GM19455 (cell line): ENCODE results near the gene GSTA2.
"Not testable (repeated sequence)": the region's sequence is repeated elsewhere in the genome, so short reads cannot be mapped to it uniquely, and the experiment has no call there.

Source experiments
- ATAC-seq: cut with Tn5 transposase; IDR thresholded peaks from one replicate; pipeline ENCODE4 v1.9.1; 2021; ENCODE audit not compliant: unreplicated experiment

The GSTA2 gene

DNA sequence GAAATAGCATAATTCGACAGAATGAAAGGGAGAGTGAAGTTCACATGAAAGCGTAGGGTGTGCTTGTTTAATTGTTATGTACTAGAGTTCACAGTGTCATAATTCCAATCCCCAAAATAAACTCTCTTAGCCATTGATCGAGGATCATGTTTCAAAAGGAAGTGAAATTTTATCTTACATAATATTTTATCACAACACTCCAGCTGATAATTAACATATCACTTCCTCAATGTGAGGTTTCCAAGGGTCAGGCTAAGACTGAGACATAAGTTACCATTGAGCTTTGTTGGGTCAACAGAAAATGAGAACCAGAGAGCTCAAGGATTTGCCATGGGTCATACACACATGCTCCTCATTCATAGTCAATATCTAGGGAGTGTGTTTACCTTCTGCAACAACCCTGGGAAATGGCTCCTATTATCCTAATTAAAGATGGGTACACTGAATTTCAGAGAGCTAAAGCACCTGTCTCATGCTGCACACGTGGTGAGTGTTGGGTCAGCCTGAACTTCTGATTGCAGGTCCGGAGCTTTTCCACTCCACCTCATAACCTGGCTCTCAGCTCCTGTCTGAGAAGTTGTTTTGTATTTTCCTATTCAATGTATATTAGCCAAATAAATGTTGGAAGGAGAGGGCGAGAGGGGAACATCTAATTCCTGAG lies 3.0 kb downstream of the GSTA2 start:
- no peak for ATAC-seq

DNA sequence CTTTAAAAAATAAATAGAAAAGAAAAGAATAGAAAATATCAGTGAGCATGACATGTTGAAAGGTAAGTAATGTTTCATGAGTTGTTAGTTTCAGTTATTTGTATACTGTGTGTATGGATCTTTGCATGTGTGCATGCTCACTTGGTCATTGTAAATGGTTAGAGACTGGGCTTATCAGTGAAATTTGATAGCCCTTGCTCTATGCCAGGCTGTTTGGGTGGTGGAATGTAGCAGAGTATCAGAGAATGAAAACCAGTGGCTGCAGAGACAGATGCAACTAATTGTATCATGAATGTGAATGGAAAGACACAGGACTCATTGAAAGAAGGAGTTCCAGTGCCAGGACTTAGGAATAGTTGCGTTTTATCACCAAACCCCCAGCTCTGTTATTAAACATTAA lies 4.2 kb downstream of the GSTA2 start:
- ATAC-seq: no peak

DNA sequence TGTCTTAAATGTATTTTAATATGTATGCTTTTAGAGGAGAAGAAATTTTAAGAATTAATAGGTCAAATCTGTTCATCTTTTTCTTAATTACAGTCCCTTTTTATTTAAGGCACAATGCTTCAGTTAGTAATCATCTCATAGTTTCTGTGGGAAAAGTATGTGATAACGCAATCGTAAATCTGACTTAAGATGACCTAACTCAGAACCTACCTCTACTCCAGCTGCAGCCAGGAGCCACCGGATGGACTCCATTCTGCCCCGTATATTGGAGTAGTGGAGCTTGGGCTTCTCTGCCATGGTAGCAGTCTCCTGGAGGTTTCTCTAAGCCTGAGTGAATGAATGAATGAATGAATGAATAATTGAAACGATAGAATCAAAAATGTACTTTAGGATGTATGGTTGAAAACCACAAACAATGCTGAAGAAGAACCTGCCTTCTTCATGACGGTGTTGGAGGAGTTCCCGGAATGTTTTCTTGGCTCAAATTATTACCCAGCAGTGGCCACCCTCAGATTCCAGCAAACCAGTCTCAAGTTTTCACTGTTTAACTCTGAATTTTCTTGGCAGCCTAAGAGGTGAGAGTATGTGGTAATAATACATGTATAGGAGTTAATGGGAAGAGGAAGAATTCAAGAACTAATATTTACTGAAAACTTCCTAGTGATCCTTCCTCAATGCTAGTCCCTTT lies 5.5 kb downstream of the GSTA2 start:
- not testable (repeated sequence) for ATAC-seq

DNA sequence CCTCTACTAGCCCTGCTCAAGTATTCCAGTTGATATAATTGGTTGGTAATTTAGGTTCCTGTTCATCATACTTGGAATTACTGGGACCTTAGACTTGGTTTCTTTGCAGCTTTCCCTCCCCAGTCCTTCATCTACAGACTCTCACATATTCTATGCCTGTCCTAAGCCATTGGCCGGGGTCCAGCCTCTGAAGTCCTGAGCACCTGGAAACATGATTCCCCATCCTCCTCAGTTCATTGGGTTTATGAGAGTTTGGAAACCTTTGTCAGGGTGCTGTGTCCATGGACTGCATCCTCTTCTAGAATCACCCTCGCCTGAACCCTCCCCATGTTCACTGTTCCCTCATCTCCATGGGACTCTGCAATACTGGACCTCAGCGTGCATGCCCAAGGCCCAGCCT lies 8.8 kb downstream of the GSTA2 start:
- no peak for ATAC-seq

DNA sequence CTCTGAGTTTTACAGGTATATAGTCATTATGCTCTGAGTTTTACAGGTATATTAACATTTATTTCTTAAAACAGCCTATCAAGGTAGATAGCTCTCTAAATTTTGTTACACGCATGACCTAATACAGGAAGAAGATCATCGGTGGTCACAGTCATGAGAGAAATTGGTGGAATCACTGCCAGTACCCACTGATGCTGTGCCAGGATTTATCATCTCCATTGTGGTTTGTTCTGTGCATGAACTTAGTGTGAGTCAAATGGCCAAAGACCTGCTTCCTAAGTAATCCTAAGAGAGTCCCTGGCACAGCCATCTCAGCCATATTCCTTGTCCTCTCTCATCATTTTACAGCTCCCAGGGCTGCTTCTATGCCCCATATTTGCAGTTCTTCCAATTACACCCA lies 10.1 kb downstream of the GSTA2 start:
- ATAC-seq: not testable (repeated sequence)

DNA sequence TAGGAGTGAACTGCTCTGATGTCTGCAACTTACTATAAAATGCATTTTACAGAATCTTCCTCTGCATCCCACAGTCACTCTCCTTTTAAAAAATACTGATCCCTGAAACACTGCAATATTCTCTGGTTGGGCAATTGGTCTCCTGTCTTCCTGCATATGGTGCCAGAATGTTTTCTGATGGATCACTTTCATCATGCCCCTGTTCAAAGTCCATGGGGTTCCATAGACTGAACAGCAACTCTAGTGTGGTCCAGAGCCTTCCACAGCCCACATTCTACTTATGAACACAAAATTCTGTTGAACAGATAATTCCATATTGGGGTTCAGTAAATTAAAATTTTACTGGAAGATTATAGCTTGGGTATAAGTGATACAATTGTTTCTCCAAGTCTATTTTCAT lies 11.0 kb downstream of the GSTA2 start:
- no peak for ATAC-seq

DNA sequence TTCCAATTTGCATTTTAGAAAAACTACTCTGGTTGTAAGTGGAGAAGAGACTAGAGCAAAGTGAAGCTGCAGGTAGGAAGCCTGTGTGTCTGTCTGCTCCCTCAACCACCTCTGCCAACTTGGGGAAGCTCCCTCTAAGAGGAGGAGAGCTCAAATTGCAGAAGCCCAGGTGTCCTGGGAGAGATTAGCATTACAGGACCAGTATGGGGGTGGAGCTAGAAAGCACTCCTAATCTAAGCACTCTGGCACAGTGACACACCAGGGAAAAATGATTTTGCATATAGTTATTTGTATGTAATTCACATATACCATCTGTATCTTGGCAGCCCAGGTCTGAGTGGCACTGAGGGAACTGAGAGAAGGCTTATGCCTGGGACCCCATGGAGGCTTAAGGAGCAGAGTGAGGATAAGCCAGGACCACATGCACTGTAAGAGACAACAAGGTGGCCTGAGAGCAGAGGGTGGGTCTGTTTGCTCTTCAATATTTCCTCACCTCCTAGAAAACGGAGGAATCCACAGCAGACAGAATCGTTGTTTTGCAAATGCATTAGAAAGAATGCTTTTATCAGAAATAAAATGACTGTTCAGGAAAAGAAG lies 13.6 kb downstream of the GSTA2 start:
- no peak for ATAC-seq

DNA sequence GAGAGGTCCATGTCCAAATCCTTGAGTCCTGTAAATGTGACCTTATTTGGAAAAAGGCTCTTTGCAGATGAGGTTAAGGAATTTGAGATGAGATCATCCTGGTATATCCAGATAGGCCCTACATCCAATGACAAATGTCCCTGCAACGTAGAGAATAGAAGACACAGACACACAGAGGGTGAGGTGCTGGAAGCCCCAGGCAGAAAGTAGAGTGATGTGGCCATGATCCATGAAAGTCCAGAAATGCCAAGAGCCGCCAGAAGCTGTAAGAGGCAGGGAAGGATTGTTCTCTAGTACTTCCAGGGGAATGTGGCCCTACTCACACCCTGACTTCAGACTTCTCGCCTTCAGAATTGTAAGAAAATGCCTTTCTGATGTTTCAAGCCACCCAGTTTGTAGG lies 16.0 kb downstream of the GSTA2 start:
- ATAC-seq: not testable (repeated sequence)

DNA sequence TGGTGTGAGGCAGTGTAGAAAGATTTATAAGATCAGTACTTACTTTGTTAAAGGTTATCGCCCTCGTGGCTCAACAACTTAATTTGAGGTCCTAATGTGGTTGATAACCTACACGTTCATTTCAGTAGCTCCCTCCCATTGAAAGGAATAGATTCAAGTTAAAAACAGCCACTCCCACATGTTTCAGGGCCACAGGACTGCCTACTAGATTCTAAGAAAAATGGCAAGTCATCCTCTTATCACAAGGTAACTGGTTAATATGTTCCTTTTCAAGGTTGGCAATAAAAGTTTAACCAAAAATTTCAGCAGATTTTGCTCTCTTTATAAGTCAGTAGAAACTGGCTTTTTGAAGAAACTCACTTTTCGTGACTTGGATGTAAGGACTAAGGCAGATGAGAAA lies 17.1 kb downstream of the GSTA2 start:
- no peak for ATAC-seq

DNA sequence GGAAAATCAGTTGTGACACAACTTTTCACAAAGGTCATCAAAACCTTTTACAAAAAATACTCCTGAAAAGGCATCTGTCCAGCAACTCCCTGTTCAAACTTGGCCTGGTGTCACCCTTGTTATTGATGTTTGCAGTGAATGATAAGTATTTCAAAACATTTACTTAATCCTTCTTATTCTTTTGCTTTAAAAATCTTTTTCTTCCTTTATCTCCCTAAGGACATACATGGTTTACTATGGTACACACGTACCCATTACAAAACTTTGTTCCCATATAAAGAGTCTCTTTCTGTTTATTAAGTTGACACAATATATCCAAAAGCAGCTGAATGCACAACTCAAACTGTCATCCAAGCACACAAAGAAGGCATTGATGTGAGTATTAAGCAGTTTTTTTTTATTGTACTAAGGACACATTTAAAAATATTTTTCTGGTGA lies 17.5 kb downstream of the GSTA2 start:
- ATAC-seq: no peak

DNA sequence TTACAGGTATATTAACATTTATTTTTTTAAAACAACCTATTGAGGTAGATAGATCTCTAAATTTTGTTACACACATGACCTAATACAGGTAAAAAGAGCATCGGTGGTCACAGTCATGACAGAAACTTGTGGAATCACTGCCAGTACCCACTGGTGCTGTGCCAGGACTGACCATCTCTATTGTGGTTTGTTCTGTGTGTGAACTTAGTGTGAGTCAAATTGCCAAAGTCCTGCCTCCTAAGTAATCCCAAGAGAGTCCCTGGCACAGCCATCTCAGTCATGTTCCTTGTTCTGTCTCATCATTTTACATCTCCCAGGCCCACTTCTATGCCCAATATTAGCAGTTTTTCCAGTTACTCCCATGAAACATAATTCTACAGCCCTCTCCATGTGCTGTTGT lies 21.4 kb downstream of the GSTA2 start:
- no peak for ATAC-seq

DNA sequence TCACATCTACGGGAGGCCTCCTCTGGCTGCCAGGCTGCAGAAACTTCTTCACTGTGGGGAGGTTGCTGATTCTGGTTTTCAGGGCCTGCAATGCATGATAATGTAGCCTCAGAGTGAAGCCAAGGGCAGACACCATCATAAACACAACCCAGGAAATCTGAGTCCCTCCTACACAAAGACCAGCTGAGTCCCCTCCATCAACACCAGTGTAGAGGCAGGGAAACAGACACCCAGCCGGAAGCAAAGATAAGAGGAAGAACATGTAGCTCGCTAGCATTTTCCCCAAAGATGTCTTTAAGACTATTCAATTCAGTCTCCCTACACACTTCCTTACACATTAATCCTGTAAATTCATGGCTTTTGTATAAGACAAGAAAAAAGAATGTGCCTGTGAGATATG lies 23.6 kb downstream of the GSTA2 start:
- ATAC-seq: no peak

DNA sequence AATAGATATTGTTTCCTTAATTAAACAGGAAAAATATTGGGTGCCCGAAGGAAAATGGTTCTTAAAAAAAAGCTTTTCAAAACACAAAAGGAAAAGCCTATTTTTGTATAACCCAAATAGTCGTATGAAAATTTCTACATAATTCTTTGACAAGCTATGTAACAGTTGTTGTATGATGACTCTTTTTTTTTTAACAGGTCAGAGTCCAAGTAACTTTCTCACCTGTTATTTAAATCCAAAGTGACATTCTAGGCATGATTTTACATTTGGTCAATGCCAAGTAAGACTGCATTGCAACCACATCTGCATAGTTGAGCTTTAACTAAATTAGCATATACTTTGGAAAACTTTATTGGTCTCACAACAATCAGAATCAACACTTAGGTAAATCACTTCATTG lies 24.1 kb downstream of the GSTA2 start:
- ATAC-seq: no peak

DNA sequence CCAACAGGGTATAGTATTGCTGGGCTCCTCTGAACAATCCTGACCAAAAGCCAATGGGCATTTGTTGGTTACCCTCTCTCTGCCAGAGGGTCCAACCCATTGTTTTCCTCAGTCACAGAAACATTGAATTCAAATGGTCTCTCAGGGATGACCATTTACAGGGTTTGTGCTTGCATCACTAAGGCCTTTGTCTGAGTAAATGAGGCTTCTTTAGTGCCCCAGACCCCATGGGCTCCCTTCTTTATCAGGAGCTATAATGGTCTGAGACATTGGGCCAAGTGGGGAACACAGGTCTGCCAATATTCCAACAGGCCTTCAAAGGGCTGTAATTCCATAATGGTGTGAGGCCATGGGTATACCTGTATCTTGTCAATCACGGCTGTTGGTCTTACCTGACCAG lies 27.1 kb downstream of the GSTA2 start:
- ATAC-seq: no peak

DNA sequence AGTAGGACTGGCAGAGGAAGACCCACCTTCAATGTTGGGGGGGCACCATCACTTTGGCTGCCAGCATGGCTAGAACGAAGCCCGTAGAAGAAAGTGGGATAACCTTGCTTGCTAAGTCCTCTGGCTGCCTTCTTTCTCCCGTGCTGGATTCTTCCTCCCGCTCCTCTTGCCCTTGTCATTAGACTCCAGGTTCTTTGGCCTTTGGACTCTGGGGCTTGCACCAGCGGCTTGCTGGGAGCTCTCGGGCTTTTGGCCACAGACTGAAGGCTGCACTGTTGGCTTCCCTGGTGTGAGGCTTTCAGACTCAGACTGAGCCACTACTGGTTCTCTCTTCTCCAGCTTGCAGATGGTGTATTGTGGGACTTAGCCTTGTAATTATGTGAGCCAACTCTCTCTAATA lies 28.2 kb downstream of the GSTA2 start:
- no peak for ATAC-seq

DNA sequence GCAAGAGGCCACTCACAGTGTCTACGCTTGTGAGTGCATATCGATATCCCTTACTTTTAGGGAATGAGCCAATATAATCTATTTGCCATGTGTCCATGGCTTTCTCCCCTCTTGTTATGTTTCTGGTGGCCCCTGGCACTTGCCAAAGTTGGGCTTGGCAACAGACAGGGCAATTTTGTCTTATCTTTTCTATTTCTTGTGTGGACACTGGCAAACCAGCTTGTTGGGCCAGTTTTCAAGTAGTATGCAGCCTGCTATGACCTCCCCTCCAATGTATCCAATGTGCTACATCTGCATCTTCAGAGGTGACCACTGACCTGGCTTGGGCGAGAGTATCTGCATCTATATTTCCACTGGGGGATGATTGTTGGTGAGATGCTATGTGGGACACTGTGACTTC lies 29.2 kb downstream of the GSTA2 start:
- no peak for ATAC-seq

DNA sequence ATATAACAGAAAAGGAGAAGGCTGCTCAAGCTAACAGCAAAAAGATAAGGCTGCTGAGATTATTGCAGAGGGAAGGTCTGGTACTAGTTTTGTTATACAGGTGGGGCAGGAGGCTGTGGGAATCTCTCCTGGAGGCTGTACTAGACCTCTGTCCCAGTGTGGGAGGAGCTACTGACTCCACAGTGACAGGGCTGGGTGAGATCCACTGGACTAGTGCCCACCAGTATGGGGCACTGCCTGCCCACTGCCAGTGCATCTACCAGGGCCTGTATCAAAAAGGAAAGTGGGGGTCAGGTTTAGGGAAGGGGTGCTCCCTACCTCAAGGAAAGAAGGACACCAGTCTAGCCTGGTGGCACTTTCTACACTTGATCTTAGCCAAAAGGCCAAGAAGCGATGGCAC lies 30.1 kb downstream of the GSTA2 start:
- no peak for ATAC-seq

DNA sequence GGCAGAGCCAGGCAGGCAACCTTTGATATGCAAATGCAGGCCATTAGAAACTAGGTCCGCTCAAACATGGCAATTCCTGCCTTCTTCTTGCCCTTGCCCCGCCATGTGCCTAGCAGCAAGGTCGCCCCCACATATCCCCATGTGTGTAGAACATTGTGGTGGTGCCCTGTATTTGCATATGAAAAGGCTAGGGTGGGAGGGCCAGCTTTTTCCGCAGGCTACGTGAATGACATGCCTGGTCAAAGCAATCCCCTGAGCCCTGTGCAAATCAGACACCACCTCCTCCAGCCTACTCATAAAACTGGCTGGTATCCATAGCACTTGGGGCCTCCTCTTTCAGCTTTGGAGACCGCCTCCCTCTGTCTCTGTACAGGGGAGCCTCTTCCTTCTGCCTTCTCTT lies 31.6 kb downstream of the GSTA2 start:
- ATAC-seq: no peak

DNA sequence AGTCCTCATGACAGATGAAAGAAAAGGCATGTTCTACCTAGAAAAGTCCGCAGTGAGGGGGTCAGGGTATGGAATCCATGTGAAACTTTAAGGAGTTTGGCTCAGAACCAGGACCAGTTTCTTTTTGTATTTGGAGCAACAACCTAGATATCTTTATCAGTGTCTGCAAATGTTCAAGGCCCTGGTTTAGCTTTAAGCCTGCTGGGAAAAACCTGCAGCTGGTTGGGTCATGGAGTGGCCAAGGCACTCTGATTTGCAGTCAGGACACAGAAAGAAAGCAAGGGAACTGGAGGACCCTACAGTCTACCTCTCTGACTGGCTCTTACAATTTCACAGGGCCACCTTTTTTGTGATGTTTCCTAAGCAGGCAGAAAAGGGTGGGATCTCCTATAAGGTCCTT lies 33.7 kb downstream of the GSTA2 start:
- no peak for ATAC-seq

DNA sequence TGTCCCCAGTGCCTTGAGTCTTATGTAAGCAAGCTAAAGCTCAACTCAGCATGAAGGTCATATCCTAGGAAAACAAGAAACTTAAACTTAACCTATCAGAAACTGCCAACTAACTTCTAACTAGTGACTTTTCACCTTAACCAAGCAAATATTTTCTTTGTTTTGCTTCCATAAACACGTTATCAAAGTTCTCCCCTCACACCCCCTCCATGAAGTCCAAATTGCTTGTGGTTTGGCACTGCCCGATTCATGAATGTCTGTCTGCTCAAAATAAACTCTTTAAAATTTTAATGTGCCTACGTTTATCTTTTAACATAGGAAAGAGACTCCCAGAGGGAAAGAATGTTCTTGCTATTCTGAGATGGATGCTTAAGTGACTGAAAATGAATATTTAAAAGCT lies 34.9 kb downstream of the GSTA2 start:
- no peak for ATAC-seq

DNA sequence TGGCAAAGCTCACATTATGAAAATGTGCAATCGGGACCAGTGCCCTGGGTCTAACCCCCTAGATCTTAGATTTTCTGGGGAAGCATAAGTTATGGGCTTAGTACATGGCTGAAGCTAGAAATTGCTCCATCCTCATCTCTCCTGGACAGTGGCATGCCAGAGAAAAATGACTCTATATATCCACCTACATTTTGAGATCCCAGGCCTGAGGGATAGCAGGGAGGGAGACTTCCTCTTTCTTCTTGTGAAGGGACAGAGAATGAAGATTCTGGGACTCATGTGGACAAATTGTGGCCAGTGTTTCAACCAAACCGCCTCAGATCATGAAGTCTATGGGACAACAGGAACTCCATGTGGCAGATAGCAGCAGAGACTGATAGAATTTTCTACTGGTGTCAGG lies 35.4 kb downstream of the GSTA2 start:
- no peak for ATAC-seq

DNA sequence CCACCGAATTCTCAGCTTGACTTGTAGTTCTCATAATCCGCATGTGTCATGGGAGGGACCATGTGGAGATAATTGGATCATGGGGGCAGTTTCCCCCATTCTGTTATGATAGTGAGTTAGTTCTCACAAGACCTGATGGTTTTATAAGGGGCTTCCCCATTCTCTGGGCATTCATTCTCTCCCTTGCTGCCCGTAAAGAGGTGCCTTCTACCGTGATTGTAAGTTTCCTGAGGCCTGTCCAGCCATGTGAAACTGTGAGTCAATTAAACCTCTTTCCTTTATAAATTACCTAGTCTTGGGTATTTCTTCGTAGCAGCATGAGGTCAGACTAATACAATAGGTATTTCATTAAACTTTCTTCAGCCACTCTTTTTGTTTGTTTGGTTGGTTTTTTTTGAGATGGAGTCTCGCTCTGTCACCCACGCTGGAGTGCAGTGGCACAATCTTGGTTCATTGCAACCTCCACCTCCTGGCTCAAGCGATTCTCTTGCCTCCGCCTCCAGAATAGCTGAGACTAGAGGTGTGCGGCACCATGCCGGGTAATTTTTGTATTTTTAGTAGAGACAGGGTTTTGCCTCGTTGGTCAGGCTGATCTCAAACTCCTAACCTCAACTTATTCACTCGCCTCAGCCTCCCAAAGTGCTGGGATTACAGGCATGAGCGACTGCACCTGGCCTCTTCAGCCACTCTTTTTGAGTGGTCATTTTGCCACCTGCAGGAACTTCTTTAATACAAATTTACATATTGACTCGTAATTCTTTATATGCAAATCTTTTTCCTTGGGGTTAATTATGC lies 36.3 kb downstream of the GSTA2 start:
- ATAC-seq: no peak
